ENCODE measurements around the gene TRPM4. TPM values are rescaled to one million over a fixed set of nuclear protein-coding genes. Genes with fewer than 3 reads are reported as not detected.

Gene TRPM4
- total and polyA plus RNA-seq, 2 of the 8 experiments (the other 6 are each of a cell fraction or from before 2014, with no cell fraction given): 11.3 to 13.3 TPM

DNA sequence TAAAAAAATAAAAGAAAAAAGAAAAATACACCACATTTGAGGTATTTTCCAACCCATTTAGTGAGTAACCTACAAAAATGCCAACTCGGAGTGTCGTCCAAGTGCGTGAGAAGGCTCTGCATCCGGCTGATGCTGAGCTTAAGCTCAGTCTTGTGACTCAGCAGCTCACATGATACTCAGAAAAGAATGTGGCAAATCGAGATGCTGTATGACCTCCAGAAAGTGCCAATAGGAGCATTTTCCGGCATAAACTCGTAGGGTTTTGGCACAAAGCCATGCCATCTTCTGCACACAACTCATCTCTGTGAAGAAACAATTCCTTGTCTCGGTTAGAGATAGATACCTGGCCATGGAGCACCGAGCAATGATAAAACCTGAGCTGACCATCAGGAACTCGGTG lies 58.5 kb downstream of the TRPM4 start:
- no peak overlapping the region for H2BK5ac ChIP-seq (ENCODE audit: low read depth, low read length)
- no peak overlapping the region for H4K8ac ChIP-seq (ENCODE audit: extremely low read depth, insufficient read depth, low read length)
- H3K9me3 ChIP-seq (ENCODE audit: insufficient read depth in 2 of 2, low read depth in 1 of 2, low read length in 1 of 2): no peaks in the 10 kb centered on the region
- no peak overlapping the region for H2BK120ac ChIP-seq (replicated peaks; ENCODE audit: low read depth, low read length)
- no peak overlapping the region for H3K14ac ChIP-seq (ENCODE audit: insufficient read length)
- H3K27ac ChIP-seq (ENCODE audit: low read depth, low read length): no peak overlapping the region
- H4K5ac ChIP-seq (ENCODE audit: insufficient read length, low read depth, low read length): no peak overlapping the region
- H3K23ac ChIP-seq (ENCODE audit: insufficient read length): no peak overlapping the region
- no peak overlapping the region for H3K4ac ChIP-seq (replicated peaks; ENCODE audit: insufficient read length, low read depth, low read length)
- H2BK15ac ChIP-seq (ENCODE audit: low read length): no peak overlapping the region
- ChIA-PET CTCF (ENCODE audit: partially characterized antibody) (interaction anchor here (0.8 to 6.3 kb wide), 9 partner anchors 10 to 218 kb away, joined by 3 to 56 read pairs (median 3); no protein-coding TSS in a partner anchor), POLR2A (ENCODE audit: partially characterized antibody) (interaction anchor here (1.3 to 1.5 kb wide), 3 partner anchors 9 to 66 kb away, joined by 3 to 8 read pairs (median 3); no protein-coding TSS in a partner anchor)
- H3K4me3 ChIP-seq (ENCODE audit: extremely low read depth in 1 of 4, insufficient read depth in 2 of 4, low read depth in 3 of 4, low read length in 4 of 4): no peak overlapping the region
- H3K4me1 ChIP-seq (replicated peaks in 1 of 4; ENCODE audit: control insufficient read depth in 3 of 4, insufficient read depth in 4 of 4, low read length in 3 of 4): peaks cover 0 to 4% (median 2%) of the 10 kb centered on the region in 4 experiments; a peak in 5 of 7 replicates
- H3K36me3 ChIP-seq (ENCODE audit: control insufficient read depth in 2 of 4, insufficient read depth in 4 of 4, low read length in 3 of 4): no peaks in the 10 kb centered on the region; a peak in 1 of 8 replicates
- 80% methylated on average over 10 of the region's 10 CpGs; no CpG with 5 or more reads in 1 of the 2 experiments for WGBS, 2 experiments (ENCODE audit: extremely low coverage in 1 of 2, insufficient coverage in 1 of 2, insufficient read length in 1 of 2, insufficient replicate concordance in 2 of 2, low coverage in 1 of 2, low lambda C conversion rate in 2 of 2, missing lambda C conversion rate in 1 of 2)
- no peak for DNase-seq (ENCODE audit: low read depth in 1 of 2, low spot score in 2 of 2)
- no peaks in the 10 kb centered on the region for H3K23me2 ChIP-seq (ENCODE audit: low read depth, low read length)
- H2BK20ac ChIP-seq (ENCODE audit: low read length): no peak overlapping the region
- no peak for FAIRE-seq
- H4K20me1 ChIP-seq (replicated peaks in 1 of 2; ENCODE audit: control insufficient read depth in 1 of 2, insufficient read depth in 2 of 2, low read length in 2 of 2): no peaks in the 10 kb centered on the region
- no peak overlapping the region for H3K18ac ChIP-seq (ENCODE audit: extremely low read depth, low read length)
- no peak overlapping the region for H3K56ac ChIP-seq (replicated peaks; ENCODE audit: insufficient read length, low read depth, low read length)
- H2AK5ac ChIP-seq (ENCODE audit: low read depth, low read length): no peak overlapping the region
- no peak overlapping the region for H2AFZ ChIP-seq (ENCODE audit: low read length)
- no peak overlapping the region for H3K9ac ChIP-seq (replicated peaks in 1 of 4; ENCODE audit: extremely low read depth in 1 of 4, low read depth in 3 of 4, low read length in 3 of 4)
- H3K79me1 ChIP-seq (ENCODE audit: low read depth, low read length): no peaks in the 10 kb centered on the region
- no peak for TF ChIP-seq KDM4A (IDR thresholded peaks at IDR 0.05; ENCODE audit: low read depth, low read length, severe bottlenecking)
- no peak for TF ChIP-seq PHF8 (conservative IDR thresholded peaks at IDR 0.05; ENCODE audit: low read depth, low read length)
- TF ChIP-seq, protein P1, sequence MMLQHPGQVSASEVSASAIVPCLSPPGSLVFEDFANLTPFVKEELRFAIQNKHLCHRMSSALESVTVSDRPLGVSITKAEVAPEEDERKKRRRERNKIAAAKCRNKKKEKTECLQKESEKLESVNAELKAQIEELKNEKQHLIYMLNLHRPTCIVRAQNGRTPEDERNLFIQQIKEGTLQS (IDR thresholded peaks at IDR 0.05; ENCODE audit: insufficient read depth, low read depth, low read length): no peak
- no peak for TF ChIP-seq JUND (IDR thresholded peaks at IDR 0.05; ENCODE audit: low read length)
- no peak for TF ChIP-seq CBX8 (IDR thresholded peaks at IDR 0.05; ENCODE audit: borderline replicate concordance, low read depth, low read length)
- no peak for TF ChIP-seq SUZ12 (IDR thresholded peaks at IDR 0.05; ENCODE audit: low read length)
- TF ChIP-seq MAFK (IDR thresholded peaks at IDR 0.05; ENCODE audit: low read depth, low read length): no peak
- TF ChIP-seq POLR2A (IDR thresholded peaks at IDR 0.05; ENCODE audit: control extremely low read depth in 1 of 2, low read depth in 2 of 2, low read length in 2 of 2): no peak
- TF ChIP-seq EZH2 (IDR thresholded peaks at IDR 0.05; ENCODE audit: low read depth, low read length, severe bottlenecking): no peak
- H3K4me2 ChIP-seq (ENCODE audit: insufficient read depth in 1 of 2, low read depth in 2 of 2, low read length in 2 of 2): no peak overlapping the region
- H4K91ac ChIP-seq (replicated peaks; ENCODE audit: insufficient read length, low read length): no peak overlapping the region
- no peak overlapping the region for H2BK12ac ChIP-seq (ENCODE audit: low read depth, low read length)
- no peaks in the 10 kb centered on the region for H3K27me3 ChIP-seq (replicated peaks in 1 of 4; ENCODE audit: control insufficient read depth in 3 of 4, extremely low read depth in 1 of 4, insufficient read depth in 3 of 4, low read length in 3 of 4)
- H3K79me2 ChIP-seq (ENCODE audit: control insufficient read depth in 1 of 2, insufficient read depth in 2 of 2, low read length in 2 of 2): no peaks in the 10 kb centered on the region
